GM19239 (cell line): ENCODE measurements around the gene CDK6.
"Not testable (repeated sequence)": the region's sequence is repeated elsewhere in the genome, so short reads cannot be mapped to it uniquely, and the experiment has no call there.

Experiments
- DNase-seq: peaks from one replicate; pipeline ENCODE4 v3.0.0; 2011; ENCODE audit warnings: low spot score; ENCODE audit not compliant: insufficient read length
- FAIRE-seq: peaks from 2 replicates; lab custom pipeline; 2011; peaks lifted over from hg19 to GRCh38; lab: Jason Lieb, UNC

Gene CDK6

GRCh38 chr7:92614660-92615174 lies 221.7 kb downstream of the CDK6 start:
- FAIRE-seq (no peak), DNase-seq (no peak)

- DNase-seq (no peak), FAIRE-seq (no peak)
Observed at GRCh38 chr7:92613720-92614119, 222.7 kb downstream of the CDK6 start.

GRCh38 chr7:92613214-92613613 lies 223.2 kb downstream of the CDK6 start:
- FAIRE-seq = no peak
- no peak for DNase-seq

GRCh38 chr7:92612501-92612900 lies 223.9 kb downstream of the CDK6 start:
- FAIRE-seq = no peak
- DNase-seq = no peak

- DNase-seq (no peak), FAIRE-seq (peak; percentile 61)
Observed at GRCh38 chr7:92611735-92612134, 224.6 kb downstream of the CDK6 start.

GRCh38 chr7:92609921-92610518 lies 226.4 kb downstream of the CDK6 start:
- DNase-seq (no peak), FAIRE-seq (peak; percentile 64)

GRCh38 chr7:92608380-92609322 lies 227.7 kb downstream of the CDK6 start:
- DNase-seq = no peak
- FAIRE-seq = no peak

- FAIRE-seq (no peak), DNase-seq (no peak)
Observed at GRCh38 chr7:92606985-92607384, 229.4 kb downstream of the CDK6 start.

GRCh38 chr7:92604517-92604916 lies 231.9 kb downstream of the CDK6 start:
- DNase-seq, FAIRE-seq: not testable (repeated sequence)

GRCh38 chr7:92603089-92603445 lies 233.3 kb downstream of the CDK6 start:
- DNase-seq (no peak), FAIRE-seq (no peak)

- no peak for DNase-seq
- FAIRE-seq = no peak
Observed at GRCh38 chr7:92602352-92603088, 233.9 kb downstream of the CDK6 start.

GRCh38 chr7:92598310-92598981 lies 237.9 kb downstream of the CDK6 start:
- FAIRE-seq (no peak), DNase-seq (no peak)

GRCh38 chr7:92595281-92595680 lies 241.1 kb downstream of the CDK6 start:
- DNase-seq = no peak
- no peak for FAIRE-seq

GRCh38 chr7:92594746-92595145 lies 241.6 kb downstream of the CDK6 start:
- DNase-seq = no peak
- FAIRE-seq = no peak

- FAIRE-seq = no peak
- DNase-seq = no peak
Observed at GRCh38 chr7:92590711-92591310, 245.6 kb downstream of the CDK6 start.

- DNase-seq (no peak), FAIRE-seq (no peak)
Observed at GRCh38 chr7:92589056-92589455, 247.3 kb downstream of the CDK6 start.

- DNase-seq (no peak), FAIRE-seq (no peak)
Observed at GRCh38 chr7:92588561-92588960, 247.8 kb downstream of the CDK6 start.

- DNase-seq (no peak), FAIRE-seq (no peak)
Observed at GRCh38 chr7:92586841-92587240, 249.5 kb downstream of the CDK6 start.

GRCh38 chr7:92586403-92586802 lies 250.0 kb downstream of the CDK6 start:
- no peak for FAIRE-seq
- no peak for DNase-seq

- DNase-seq = no peak
- peak; percentile 57 for FAIRE-seq
Observed at GRCh38 chr7:92584953-92585352, 251.4 kb downstream of the CDK6 start.
